Heart left ventricle (tissue), 16 donors: ENCODE results near the gene KLHDC7B. TPM values are rescaled to one million over a fixed set of nuclear protein-coding genes. Genes with fewer than 3 reads are reported as not detected.

ENCODE experiments used
- ATAC-seq, 4 donors: fragments of 200-7000 bp; cut with Tn5 transposase; one replicate each; pipeline ENCODE4 v1.9.1; 2020 to 2022; ENCODE audit warnings: moderate library complexity in 4 of 4, mild to moderate bottlenecking in 3 of 4, moderate number of reproducible peaks in 1 of 4
- DNase-seq, 5 donors: peaks; one replicate each; pipeline ENCODE4 v3.0.0-alpha.2; 2020
- H3K27ac ChIP-seq, 12 donors: fragments of 200-600 bp; sonication (generic) in 4 of 12; one replicate each; pipeline versions ENCODE4 v1.5.0 to v1.8.0; 2016 to 2022; ENCODE audit warnings: mild to moderate bottlenecking in 2 of 12
- H3K27me3 ChIP-seq, 9 donors: fragments of 200-600 bp; sonication (generic) in 2 of 9; one replicate each; pipeline versions ENCODE4 v1.5.1 to v1.8.0; 2016 to 2022; ENCODE audit warnings: mild to moderate bottlenecking in 3 of 9
- H3K36me3 ChIP-seq, 9 donors: fragments of 200-600 bp; sonication (generic) in 2 of 9; one replicate each; pipeline versions ENCODE4 v1.5.0 to v1.8.0; 2018 to 2022; ENCODE audit warnings: mild to moderate bottlenecking in 2 of 9
- H3K4me1 ChIP-seq, 12 donors: fragments of 200-600 bp; sonication (generic) in 4 of 12; one replicate each; pipeline versions ENCODE4 v1.5.0 to v1.8.0; 2016 to 2022; ENCODE audit warnings: mild to moderate bottlenecking in 3 of 12
- H3K4me3 ChIP-seq, 12 donors: fragments of 200-600 bp; sonication (generic) in 4 of 12; one replicate each; pipeline versions ENCODE4 v1.5.0 to v1.8.0; 2017 to 2022; ENCODE audit warnings: mild to moderate bottlenecking in 9 of 12, moderate library complexity in 4 of 12
- H3K9me3 ChIP-seq, 12 donors: fragments of 200-600 bp; sonication (generic) in 4 of 12; one replicate each; pipeline versions ENCODE4 v1.5.0 to v1.8.0; 2016 to 2022; ENCODE audit warnings: mild to moderate bottlenecking in 1 of 12
- CTCF ChIP-seq, 12 donors: fragments of 200-600 bp; sonication (generic) in 4 of 12; IDR thresholded peaks; one replicate each; pipeline versions ENCODE4 v1.5.0 to v1.8.0; 2018 to 2022; ENCODE audit warnings: antibody characterized with exemption in 12 of 12, mild to moderate bottlenecking in 5 of 12
- POLR2A ChIP-seq, 2 donors: fragments of 450-650 bp; IDR thresholded peaks; one replicate each; pipeline ENCODE4 v1.6.1; 2017; ENCODE audit warnings: antibody characterized with exemption in 2 of 2, mild to moderate bottlenecking in 2 of 2, moderate library complexity in 2 of 2
- WGBS, 4 donors: extraction: QIAGEN DNeasy Blood & Tissue Kit in 2 of 4; methylation state at CpG; one replicate each; pipeline versions ENCODE4 v1.1.5 to v1.1.7; 2013 to 2018; 5-methylcytosine and 5-hydroxymethylcytosine counted together
- intact Hi-C, 10 donors: fragments of 100-400 bp; cut with DNase I; formaldehyde crosslinking; loops; one replicate each; pipeline versions ENCODE4 v1.11.1 to v1.14.2; 2022
- polyA plus RNA-seq, 2 donors: library from polyadenylated mRNA; stranded (reverse); fragments of 200-250 nt; gene quantifications; one replicate each; pipeline ENCODE4 v1.2.3, GENCODE V29; 2013
- total RNA-seq, 9 donors: library from RNA; depleted of rRNA in 2 of 9; stranded (reverse); fragments of >200 nt in 2 of 9; fragmentation: NEBNext Ultra II Directional in 3 of 9; extraction: Animal tissue kit (Norgen Biotek cat#: 25700) in 3 of 9; gene quantifications; one replicate each; pipeline versions ENCODE4 v1.1.0 to v1.2.4, GENCODE V29; 2016 to 2023
- donor health status: ischemic (EF 13 %, LVEDD 7.1; RV severe dilation, severe dysfunction).
- donor health status: healthy with polysubstance abuse.
- donor health status: DM: no; HTN: yes; CAD: no.
- donor health status: DM: no; HTN: no; CAD: no.
- donor health status: ischemic (EF 25% LVEDD 6.9; RV normal size, moderate dysfunction).
- donor health status: ischemic (EF 25% LVEDD 5.7; RV mildly dilated, moderate dysfunction).
- donor health status: healthy.
- donor health status: DM: yes; HTN: yes; CAD: no.
- donor health status: ischemic (EF 35%, LVEDD 5.7; RV mildly dilated, moderate dysfunction).
- donor health status: nonischemic (EF 11% LVEDD 7.7; RV severe dilation, severe dysfunction).
- donor health status: DM: yes; HTN: yes; CAD: no.
- donor health status: PGD.
- donor health status: ischemic (EF 29% LVEDD 5.4; RV normal size, mild dysfunction).
- donor health status: nonischemic (EF 23%, LVEDD 6.1; RV moderate dilation, normal function).

KLHDC7B gene
- total and polyA plus RNA-seq, 11 donors, result 0.08 to 1.3 (median 0.13) TPM; not detected in 6

- H3K27ac ChIP-seq, result no peak overlapping the region
- intact Hi-C loops, result loop anchor here in 4 of 10 donors (2.0 to 10.0 kb wide), 5 partner anchors 31 to 261 kb away; partner anchors contain the start of genes HDAC10 (in 2 of the 4), CHKB (in 1 of the 4), SBF1 (in 1 of the 4) and SYCE3 (in 1 of the 4)
- H3K9me3 ChIP-seq, result no peaks in the 10 kb centered on the region
- no peaks in the 10 kb centered on the region for H3K27me3 ChIP-seq
- WGBS, 4 donors, result 83 to 95% (median 90%) methylated on average over 29 to 41 of the region's 41 CpGs
- no peak for ATAC-seq
- TF ChIP-seq POLR2A (IDR thresholded peaks at IDR 0.05) (no peak), CTCF (IDR thresholded peaks at IDR 0.05) (no peak)
- DNase-seq, result no peak
- H3K4me1 ChIP-seq, result peaks cover 8 to 31% (median 23%) of the 10 kb centered on the region in 12 donors
- H3K36me3 ChIP-seq, result peaks cover 0 to 47% (median 36%) of the 10 kb centered on the region in 9 donors
- peak overlapping the region in 10 of 12 donors; percentile 81 to 100 (median 96) for H3K4me3 ChIP-seq
Measured at GRCh38 chr22:50505776-50506610, 39.7 kb upstream of the KLHDC7B start.

DNA sequence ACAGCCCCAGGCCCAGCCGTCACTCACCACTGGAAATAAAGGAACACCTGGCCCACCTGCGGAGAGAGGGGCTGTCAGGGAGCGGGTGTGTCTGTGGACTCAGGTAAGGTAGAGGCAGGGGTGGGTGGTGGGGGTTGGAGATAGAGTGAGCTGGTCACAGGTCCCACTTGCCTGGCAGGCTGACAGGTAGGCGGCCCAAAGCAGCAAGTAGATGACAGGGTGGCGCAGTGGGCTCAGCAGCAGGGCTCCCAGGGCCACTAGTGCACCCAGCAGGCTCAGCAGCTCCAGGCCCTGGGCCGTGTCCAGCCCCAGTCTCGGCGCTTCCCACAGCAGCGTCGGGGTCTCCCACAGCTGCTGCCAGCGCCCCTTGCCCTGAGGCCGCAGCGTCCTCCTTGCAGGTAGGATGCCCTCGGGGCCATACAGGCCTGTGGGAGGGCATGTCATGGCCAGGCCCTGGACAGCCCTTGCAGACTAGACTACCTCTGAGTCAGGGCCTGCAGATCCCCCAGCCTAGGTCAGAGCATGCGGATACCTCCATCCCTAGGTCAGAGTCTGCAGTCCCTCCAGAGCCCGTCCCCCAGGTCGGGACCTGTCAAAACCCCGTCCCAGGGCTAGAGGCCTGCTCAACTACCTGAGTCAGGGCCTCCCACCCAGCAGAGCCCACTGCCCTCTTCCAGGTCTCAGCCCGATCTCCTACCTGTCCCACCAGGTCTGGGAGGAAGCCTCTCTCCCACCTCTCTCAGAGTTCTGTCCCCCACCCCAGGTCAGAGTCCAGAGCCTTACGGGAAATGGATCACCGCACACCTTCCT lies 38.9 kb upstream of the KLHDC7B start:
- WGBS, 4 donors, result 25 to 32% (median 30%) methylated on average over 12 to 21 of the region's 21 CpGs
- H3K36me3 ChIP-seq, result peaks cover 0 to 48% (median 36%) of the 10 kb centered on the region in 9 donors
- peaks cover 8 to 31% (median 23%) of the 10 kb centered on the region in 12 donors for H3K4me1 ChIP-seq
- TF ChIP-seq POLR2A (IDR thresholded peaks at IDR 0.05) (no peak), CTCF (IDR thresholded peaks at IDR 0.05) (no peak)
- DNase-seq, result peak in 1 of 5 donors; percentile 42
- intact Hi-C loops, result loop anchor here in 4 of 10 donors (2.0 to 10.0 kb wide), 5 partner anchors 32 to 262 kb away; partner anchors contain the start of genes HDAC10 (in 2 of the 4), CHKB (in 1 of the 4), SBF1 (in 1 of the 4) and SYCE3 (in 1 of the 4)
- H3K9me3 ChIP-seq, result no peaks in the 10 kb centered on the region
- peak overlapping the region; percentile 49 to 100 (median 96) for H3K4me3 ChIP-seq
- H3K27me3 ChIP-seq, result no peaks in the 10 kb centered on the region
- peak overlapping the region; percentile 75 to 98 (median 93) for H3K27ac ChIP-seq
- ATAC-seq, result peak in 3 of 4 donors; percentile 2 to 9 (median 3)

DNA sequence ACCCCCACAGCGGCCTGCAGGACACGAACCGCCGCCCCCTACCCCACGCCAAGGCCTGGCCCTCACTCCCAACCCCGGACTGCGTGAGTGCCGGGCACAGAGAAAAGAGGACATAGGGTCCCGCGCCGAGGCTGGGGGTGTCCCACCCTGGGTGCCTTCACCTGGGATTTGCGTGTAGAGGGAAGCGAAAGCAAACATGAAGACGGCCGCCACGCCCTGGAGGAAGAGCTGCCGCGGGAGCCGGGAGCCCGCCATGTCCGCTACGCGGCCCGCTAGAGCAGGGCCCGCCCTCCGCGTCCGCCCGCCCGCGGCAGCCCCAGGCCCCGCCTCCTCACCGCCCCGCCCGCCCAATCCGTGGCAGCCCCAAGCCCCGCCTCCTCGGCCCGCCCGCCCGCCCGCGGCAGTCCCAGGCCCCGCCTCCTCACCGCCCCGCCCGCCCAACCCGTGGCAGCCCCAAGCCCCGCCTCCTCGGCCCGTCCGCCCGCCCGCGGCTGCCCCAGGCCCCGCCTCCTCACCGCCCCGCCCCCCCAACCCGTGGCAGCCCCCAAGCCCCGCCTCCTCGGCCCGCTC lies 38.2 kb upstream of the KLHDC7B start, which contains the start of gene LMF2:
Gene LMF2, minus strand, starts transcription at position 282 of the 570 bp plus-strand sequence. Its CDS starts 27 bp downstream, at position 255.
- intact Hi-C loops, result loop anchor here in 4 of 10 donors (2.0 to 10.0 kb wide), 5 partner anchors 33 to 263 kb away; partner anchors contain the start of genes HDAC10 (in 2 of the 4), CHKB (in 1 of the 4), SBF1 (in 1 of the 4) and SYCE3 (in 1 of the 4)
- WGBS, 4 donors, result 0 to 1% (median 1%) methylated on average over 11 to 61 of the region's 62 CpGs
- peaks cover 8 to 31% (median 23%) of the 10 kb centered on the region in 12 donors for H3K4me1 ChIP-seq
- no peaks in the 10 kb centered on the region for H3K27me3 ChIP-seq
- DNase-seq, result peak; percentile 91 to 95 (median 93)
- ATAC-seq, result peak; percentile 71 to 85 (median 84)
- TF ChIP-seq POLR2A (IDR thresholded peaks at IDR 0.05) (peak in 1 of 2 donors; percentile 65), CTCF (IDR thresholded peaks at IDR 0.05) (peak in 2 of 12 donors; percentile 15 to 20)
- peak within 1 kb of the TSS; percentile 86 to 98 (median 93) for H3K27ac ChIP-seq
- H3K9me3 ChIP-seq, result no peaks in the 10 kb centered on the region
- peak within 1 kb of the TSS; percentile 80 to 100 (median 96) for H3K4me3 ChIP-seq
- peaks cover 0 to 45% (median 35%) of the 10 kb centered on the region in 9 donors for H3K36me3 ChIP-seq
